GM19351 (cell line): Measurements from ENCODE around the gene PRCP.

Experiments
- ATAC-seq: cut with Tn5 transposase; IDR thresholded peaks from one replicate; pipeline ENCODE4 v1.9.1; 2021; ENCODE audit warnings: mild to moderate bottlenecking, moderate library complexity; ENCODE audit not compliant: unreplicated experiment

PRCP gene

DNA sequence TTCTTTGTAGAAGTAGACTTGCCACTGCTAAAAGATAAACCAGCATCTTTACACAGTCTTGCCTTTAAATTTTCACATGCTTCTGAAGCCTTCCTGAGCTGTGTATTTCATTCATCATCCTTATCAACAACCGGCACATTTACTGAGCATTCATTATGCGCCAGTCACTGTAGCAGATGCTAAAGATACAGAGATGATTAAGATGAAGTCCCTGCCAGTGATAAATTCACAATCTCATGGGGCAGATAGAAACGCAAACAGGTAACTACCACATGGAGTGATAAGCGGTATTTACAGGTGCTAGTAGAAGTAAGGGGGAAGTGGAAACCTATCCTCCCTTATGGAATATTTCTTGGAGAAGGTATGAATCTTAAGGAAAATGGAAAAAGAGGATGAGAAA, 67.2 kb downstream of the PRCP start:
- ATAC-seq: no peak

DNA sequence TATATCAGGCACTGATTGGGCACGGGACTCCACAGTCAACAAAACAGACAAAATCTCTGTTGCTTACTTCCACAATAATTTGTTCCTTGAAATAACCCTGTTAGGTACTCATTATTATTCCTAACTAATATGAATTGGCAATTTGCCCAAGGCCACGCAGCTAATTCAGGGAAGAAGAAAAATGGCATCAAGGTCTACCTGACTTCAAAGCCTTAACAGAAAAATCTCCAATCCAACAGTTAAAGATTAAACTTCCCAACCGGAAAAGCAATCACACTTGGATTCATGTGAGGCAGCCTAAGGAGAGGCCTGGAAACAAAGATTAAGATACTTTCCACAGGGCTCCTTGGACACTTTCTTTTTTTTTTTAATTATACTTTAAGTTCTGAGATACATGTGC, 68.9 kb downstream of the PRCP start:
- no peak for ATAC-seq

DNA sequence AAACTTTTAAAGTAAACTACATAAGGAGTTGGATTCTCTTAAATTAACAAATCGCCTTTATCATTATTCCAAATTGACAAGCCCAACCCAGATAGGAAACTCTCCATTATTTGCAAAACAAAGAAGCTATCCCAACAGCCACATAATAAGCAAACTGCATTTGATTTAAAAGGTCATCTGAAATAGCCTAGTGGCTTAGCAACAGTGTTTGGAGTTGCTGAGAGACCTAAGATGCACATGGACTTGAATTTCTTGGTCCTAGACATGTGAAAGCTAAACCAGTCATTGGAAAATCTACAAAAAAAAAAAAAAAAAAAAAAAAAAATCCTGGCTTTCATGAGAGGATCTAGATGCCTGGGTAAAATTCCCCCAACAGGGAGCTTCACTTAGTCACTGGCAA, 69.5 kb downstream of the PRCP start:
- ATAC-seq: no peak

DNA sequence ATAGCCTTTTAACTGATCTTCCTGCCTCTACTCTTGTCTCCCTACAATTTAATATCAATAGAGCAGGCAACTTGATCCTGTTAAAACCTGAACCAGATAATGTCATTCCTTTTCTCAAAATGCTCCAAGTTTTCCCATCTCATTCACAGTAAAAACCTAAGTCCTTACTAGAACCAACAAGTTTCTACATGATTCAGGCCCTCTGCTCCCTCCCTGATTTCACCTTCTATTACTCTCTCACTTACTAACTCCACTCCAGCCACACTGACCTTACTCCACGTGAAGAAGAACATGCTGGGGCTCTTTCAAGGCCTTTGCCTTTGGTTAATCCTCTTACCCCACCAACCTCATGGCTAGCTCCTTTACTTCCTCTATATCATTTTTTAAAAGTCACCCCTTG, 71.1 kb downstream of the PRCP start:
- ATAC-seq: no peak

DNA sequence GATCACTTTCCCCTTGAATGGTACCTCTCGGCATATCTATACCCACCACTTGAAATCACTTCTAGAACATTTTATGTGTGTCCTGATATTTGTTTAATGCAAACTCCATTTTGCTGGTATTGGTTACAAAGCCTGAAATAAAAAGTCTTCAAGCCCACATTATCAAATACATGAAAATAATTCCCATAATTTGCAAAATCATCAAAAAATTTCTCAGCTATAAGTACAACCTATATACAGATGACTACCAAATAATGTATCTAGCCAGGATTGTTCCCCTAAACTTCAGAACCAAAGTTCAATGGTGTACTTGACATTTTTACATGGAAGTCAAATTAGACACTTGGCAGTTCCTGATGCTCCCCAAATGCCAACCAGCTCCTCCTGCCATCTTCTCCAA, 71.8 kb downstream of the PRCP start:
- ATAC-seq: no peak

DNA sequence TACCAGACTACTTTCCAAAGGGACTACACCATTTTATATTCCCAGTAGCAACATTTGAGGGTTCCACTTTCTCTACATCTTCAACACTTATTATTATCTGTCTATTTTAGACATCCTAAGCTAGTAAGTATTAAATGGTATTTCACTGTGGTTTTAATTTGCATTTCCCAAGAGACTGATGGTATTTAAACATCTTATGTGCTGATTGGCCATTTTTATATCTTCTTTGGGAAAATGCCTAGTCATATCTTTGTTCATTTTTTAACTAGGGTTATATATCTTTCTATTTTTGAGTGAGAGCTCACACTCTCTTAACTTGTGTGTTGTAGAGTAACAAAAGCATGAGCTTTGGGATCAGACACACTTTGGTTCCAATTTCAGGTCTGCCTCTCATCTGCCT, 73.7 kb downstream of the PRCP start:
- ATAC-seq: no peak

DNA sequence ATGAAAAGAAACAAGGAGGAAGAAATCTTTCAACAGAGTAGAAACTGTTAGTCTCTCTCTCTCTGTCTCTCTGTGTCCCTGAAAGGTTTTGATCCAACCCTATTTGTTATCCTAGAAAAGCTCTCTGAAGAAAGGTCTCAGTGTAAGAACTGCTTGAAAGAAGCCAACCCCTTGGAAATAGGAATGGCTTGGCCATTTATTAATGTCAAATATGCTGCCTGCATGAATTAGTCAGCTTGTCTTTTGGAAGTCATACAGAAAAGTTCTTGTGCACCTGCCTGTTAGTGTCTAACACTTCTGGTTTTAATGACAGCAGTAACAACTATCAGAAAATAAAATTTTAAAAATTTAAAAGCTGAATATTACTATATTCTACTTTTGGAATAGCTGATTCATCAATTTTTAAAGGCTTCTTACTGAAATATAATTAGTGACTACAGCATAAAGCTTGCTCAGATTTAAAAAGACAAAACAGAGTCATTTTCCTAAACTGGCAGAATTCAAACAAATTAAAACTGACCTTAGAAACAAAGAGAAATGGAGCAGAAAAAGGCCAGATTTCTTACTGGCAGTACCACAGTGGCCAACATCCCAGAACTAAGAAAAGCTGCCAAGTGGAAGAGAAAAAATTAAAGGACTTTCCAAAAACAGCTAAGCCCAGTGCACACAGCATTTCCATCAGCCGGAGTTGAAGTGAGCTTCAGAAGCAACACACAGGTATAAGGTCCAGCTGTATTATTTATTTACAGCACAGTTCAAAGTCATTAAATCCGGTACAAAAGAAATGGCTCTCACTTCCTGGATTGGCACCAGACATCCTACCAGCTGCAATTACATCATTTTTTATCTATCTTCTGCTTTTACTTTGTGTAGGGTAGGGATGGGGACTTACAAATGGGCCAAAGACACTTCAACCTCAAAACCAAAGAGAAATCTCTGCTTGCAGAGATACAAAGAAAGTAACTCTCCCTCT, 76.3 kb downstream of the PRCP start:
- no peak for ATAC-seq

DNA sequence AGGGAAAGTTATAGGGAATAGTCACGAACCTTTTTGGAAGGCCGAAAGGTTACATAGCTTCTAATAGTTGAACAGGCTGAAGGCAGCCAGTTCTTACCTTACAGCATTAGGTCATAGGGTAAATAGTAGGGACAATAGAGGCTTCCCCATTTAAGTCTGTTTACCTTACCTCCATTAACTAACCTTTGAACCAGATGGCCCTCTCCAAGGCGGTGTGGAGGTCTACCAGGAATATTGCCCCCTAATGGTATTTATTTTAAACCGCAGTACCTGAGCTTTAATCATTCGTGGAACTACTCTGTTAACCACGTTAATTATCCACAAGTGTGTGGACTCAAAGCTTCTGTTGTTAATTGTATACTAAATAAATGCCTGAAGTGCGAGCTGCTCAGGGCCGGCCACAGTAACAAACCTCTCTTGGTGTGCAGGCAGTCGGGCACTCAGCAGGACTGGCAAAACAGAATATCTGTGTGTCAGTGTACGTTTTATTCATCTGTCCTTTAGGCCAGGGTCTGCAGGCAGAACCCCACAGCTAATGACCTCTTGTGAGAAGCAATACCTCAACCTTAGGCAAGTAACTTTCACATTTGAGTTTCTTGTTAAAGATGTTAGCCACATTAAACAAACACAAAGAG, 81.7 kb downstream of the PRCP start:
- no peak for ATAC-seq

DNA sequence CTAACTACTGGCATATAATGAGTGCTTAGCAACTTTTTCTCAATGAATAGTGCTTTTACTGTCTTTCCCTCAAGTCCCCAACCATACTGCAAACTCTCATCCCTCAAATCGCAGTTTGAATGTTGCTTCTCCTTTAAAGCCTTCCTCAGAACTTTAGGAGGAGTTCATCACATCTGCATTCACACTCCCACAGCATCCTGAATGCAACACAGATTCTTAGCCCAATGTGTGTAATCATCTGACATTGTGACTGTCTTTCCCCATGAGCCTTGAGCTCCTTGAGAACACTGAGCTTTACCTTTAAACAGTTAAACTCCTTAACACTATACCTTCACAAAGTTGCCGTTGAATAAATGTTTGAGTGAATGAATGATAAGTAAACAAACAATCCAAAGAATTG, 84.8 kb downstream of the PRCP start:
- no peak for ATAC-seq

DNA sequence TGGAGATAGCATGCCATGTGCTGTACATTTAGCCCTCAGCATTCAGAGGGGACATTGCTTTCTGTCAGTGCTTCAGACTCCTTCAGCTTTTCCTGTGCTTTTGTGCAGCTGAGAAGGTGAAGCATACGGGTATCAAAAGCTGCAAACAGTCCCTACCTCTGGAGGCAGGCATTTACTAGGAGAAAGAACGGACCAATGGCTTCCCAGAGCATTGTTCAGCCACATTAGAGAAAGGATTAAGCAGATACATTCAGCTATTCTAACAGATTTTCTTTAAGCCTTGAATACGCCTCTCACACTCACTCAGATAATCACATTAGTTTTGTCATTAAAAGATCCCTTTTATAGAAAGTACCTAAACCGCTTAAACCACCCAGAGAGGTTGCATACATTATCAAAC, 85.9 kb downstream of the PRCP start:
- no peak for ATAC-seq

DNA sequence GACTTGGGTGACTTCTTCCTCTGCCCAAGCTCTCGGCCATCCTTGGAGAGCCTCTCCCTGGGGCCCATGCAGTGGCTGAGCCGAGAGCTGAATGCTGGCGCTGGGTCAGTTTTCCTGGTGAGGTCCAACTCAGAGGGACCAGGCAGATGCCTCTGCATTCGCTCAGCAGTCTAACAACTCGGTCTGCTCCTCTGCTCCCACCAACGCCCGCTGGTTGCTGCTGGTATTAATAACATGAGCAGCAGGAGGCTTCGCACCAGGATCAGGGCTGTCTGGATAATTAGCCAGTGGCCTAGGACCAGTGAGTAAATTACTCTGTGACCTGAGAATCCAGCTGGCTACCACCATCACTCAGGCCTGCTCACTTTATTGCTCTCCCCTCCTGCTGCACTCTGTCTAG, 88.9 kb downstream of the PRCP start:
- ATAC-seq: no peak

DNA sequence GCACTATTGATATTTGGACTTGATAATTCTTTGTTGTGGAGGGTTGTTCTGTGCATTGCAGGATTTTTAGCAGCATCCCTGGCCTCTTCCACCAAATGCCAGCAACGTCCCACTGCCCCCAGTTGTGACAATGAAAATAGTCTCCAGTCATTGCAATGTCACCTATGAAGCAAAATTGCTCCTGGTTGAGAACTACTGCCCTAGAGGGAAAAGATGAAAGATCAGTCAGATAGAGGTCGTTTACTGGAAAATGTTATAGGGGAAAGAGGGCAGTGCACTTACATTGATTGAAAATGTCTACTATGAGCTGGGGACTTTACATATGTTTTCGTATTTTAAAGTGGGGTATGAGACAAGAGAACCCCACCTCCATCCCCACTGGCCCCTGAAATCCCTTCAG, 89.5 kb downstream of the PRCP start:
- no peak for ATAC-seq

DNA sequence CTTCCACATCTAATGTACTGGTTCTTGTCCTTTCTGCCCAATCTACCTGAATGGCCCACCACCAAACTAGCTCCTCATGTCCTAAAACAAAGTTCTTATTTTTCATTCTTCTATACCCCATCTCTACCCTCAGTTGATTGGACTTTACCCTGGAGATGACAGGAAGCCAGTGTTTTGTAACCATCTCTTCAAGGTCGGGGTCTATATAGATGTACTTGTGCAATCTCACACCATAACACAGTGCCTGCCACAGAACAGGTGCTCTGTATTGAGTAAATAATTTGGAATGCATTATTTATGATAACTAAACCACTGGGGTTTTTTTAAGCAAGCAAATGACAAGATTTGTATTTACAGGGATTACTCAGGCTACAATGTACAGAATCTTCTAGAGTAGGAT, 89.9 kb downstream of the PRCP start:
- no peak for ATAC-seq

DNA sequence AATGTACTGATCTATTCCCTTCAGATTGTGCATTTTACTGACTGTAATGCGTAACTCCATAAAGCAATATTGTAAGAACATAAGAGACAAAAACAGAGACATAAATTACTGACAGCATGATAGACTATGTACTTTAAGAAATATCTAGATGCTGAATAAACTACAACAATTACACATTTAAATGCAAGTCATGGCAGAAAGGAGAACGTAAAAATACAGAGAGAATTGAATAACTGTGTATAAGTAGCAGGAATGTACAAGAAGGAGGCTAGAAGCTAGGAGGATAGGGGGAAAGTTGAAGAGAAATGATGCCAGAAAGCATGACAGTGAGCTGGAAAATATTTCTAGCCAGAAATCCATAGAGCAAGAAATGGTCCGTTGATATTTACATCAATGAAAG, 92.6 kb downstream of the PRCP start:
- ATAC-seq: no peak

DNA sequence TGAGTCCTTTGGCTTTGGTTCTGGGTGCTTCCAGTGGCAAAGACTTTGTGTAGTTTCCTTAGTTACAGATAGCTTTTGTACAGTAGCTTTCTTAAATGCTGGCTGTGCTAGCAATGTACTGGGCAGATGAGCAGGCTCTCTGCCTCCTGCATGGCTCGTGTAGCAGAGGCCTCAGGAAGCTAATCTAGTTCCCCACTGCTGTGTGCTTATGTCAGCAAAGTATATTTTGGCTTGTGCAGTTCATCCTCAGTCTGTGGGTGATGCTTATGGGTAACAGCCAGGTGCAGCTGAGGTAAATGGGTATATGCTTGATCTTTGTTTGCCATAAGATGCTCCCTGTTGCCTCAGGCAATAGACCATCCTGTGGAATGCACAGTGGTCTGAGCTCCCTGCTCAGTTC, 97.5 kb downstream of the PRCP start:
- no peak for ATAC-seq

DNA sequence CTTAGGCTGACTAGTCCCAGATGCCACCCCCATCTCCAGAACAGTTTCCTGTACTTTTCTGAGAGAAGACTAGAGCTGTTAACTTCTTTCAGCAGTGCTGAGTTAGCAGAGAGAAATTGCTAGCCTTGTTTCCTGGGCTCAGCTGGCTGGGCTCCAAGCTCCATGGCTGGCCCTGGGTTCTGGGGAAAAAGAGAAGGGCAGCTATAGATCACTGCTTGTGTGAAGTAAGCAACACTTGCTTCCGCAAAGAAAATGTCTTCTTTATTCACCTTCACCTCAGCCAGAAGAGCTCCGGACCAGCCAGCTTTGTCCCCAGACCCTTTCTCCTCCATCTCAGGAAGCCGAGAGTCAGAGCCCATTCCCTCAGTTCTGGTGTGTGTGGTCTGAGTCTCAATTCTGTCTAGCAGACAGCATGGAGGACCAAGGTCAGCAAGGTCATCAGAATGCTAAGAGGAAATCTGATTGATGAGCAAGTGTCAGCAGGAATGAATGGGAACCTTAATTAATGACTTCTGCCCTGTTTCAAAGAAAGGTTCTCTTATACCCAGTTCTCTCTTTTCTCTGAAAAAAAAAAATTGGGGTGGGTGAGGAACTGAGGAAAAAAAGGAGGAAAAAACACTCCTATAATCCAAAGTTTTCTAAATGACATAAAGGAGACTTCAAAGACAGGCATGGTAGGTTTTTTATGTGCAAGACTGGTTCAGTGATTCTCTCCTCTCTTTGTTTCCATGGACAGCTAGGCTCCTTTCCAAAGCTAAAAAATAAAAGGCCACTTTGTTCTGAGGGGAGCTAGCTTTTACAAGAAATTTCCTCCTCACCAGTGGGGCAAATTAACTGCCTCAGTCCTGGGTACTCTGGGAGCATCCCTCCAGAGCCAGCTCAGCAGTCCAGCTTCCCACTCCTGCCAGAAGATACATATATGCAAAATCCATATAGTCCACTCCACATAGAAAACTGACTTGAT, 103.0 kb downstream of the PRCP start:
- ATAC-seq: no peak

DNA sequence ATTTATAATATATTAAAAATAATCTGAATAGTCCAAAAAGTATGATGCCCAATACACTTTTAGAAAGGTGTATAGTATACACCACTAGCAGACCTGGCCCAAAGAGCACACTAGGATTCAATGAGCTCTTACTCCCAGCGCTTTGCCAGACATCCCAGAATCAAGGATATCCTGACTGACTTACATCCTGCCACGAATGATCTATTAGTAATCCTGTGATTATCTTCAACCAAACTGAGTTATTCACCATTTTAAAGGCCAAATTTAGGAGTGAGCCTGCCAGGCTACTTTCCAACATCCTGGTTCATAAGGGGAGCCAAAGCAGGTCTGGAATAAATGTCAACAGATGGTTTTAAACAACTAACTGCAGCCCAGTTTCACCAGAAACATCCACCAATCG, 105.7 kb downstream of the PRCP start:
- ATAC-seq: no peak

DNA sequence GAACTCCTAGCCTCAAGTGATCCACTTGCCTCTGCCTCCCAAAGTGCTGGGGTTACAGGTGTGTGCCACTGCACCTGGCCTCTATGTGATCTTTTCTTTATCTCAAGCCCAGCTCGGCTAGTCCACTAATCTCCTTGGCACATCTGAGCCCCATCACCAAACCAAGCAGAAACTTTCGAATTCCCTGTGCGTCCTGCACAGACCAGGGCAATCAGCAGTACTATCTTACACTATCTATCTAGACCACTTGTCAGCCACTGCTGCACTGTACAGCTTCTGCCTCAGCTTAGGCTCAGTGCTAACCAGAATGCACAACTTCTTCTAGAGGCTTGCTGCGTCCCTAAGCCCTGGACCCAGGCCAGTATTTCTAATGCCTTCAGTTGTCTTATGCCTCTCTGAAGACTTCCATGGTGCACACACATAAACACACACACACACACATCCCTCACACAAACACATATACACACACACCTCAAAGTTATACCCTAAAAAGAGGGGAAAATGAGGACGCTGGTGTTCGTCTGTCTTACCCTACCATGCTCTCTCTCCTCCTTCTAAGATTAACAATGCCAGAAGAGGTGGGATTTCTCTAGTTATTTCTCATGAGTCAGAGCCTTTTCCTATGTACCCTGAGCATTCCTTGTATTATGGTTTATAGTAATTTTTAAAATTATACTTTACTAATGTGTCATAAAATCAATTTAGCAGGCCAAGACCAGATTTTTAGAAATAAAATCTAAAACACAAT, 107.2 kb downstream of the PRCP start:
- no peak for ATAC-seq

DNA sequence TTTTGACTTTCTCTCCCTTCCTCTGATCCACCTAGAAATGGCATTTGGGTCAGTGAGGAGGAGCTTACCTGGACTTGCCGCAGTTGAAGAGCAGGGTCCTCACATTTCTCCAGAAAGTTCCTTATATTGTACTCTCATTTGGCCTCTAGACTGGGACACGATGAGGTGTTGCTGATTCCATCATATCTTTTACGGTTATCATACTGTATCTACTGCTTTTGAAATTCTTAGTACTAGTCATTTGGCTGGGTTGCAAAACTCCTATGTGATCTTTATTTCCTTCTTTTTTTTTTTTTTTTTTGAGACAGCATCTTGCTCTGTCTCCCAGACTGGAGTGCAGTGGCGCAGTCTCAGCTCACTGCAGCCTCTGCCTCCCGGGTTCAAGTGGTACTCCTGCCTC, 107.9 kb downstream of the PRCP start:
- ATAC-seq: no peak

DNA sequence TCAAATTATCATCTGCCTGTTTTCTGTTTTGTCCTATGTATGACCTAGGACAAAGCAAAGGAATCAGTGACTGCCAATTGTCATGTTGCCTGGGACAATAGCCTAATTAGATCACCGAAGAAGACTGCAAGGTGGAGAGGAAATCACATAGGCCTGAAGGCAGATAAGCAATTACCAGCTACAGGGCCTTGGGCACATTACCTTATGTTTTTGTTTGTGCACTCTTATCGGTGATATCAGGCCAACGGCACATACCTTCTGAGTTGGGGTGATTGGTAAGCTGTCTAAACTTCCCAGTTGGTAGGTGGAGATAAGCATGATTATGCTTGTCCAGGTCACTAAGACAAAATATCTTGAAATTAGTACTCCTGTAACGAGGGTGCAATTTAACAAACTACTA, 108.5 kb downstream of the PRCP start:
- no peak for ATAC-seq
